Esophagus muscularis mucosa (tissue), 3 donors: ENCODE results near the gene YOD1.

Experiments
- CTCF ChIP-seq, 3 experiments: fragments of 200-600 bp in 2 of 3; fragments of 450-650 bp in 1 of 3; sonication (generic) in 2 of 3; IDR thresholded peaks; one replicate each; pipeline ENCODE4 v1.5.1; 2017 to 2019; ENCODE audit warnings: antibody characterized with exemption in 3 of 3, mild to moderate bottlenecking in 2 of 3, moderate library complexity in 1 of 3
- POLR2A ChIP-seq: fragments of 450-650 bp; IDR thresholded peaks from one replicate; pipeline ENCODE4 v1.6.1; 2017; ENCODE audit warnings: antibody characterized with exemption, moderate library complexity, mild to moderate bottlenecking, low read depth
- POLR2AphosphoS5 ChIP-seq, 2 donors: sonication (generic); formaldehyde crosslinking; IDR thresholded peaks; one replicate each; pipeline ENCODE4 v1.6.1; 2017; ENCODE audit warnings: antibody characterized with exemption in 2 of 2

DNA sequence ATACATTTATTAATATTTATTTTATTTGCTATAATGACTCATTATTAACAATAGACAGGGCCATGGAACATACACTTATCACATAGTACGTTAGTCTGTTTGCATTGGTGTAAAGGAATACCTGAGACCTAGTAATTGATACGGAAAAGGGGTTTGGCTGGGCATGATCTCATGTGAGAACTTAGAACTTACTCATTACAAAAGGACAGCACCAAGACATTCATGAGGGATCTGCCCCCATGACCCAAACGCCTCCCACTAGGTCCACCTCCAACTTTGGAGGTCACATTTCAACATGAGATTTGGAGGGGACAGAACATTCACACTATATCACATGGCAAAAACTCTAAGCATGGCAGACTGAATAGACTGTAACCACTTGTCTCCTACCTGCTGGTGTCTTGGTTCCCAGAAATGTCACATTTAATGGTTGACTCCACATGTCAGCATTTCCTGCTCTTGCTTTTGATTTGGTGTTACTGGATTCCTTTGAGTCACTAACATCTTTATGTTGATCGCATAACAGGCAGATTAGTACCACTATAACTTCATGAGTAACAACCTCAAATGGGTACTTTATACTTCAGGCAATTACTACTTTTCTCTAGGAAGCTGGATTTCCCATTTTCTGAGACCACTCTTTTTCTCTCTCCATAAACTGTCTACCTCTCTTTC, 15.0 kb downstream of the YOD1 start:
- TF ChIP-seq CTCF (IDR thresholded peaks at IDR 0.05) (no peak), POLR2AphosphoS5 (IDR thresholded peaks at IDR 0.05) (no peak), POLR2A (no peak)
